DND-41 (cell line): ENCODE results near the gene CHRNA9.

Experiments
- EZH2 ChIP-seq: IDR thresholded peaks from 3 replicates; pipeline ENCODE4 v1.6.1; 2012; ENCODE audit warnings: borderline replicate concordance, low read depth, mild to moderate bottlenecking, moderate library complexity, low read length, inconsistent platforms; ENCODE audit not compliant: severe bottlenecking
- TF ChIP-seq, protein P1 (sequence below): IDR thresholded peaks from 2 replicates; pipeline ENCODE4 v1.5.1; 2012; ENCODE audit warnings: borderline replicate concordance, low read length, moderate library complexity, mild to moderate bottlenecking; ENCODE audit not compliant: poor library complexity, severe bottlenecking; ENCODE audit errors: extremely low read depth

DNA sequence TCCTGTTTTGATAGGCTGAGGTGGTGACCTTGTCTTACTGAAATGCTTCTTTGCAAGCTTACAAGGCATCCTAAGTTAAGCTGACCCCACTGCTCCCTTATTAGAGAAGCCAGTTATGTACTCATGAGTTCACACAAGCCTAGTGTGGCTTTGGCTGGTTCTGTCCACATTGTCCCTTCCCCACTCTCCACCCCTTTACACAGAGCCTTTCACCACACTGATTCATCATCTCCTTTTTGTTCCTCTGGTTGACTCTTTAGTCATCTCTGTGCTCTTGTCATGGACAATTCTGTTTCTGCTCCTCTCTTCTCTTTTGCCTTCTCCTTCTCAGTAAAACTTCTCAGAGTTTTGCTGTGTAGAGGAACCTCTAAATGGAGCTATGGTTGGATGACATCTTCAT lies 4.9 kb downstream of the CHRNA9 start:
- TF ChIP-seq, protein P1, sequence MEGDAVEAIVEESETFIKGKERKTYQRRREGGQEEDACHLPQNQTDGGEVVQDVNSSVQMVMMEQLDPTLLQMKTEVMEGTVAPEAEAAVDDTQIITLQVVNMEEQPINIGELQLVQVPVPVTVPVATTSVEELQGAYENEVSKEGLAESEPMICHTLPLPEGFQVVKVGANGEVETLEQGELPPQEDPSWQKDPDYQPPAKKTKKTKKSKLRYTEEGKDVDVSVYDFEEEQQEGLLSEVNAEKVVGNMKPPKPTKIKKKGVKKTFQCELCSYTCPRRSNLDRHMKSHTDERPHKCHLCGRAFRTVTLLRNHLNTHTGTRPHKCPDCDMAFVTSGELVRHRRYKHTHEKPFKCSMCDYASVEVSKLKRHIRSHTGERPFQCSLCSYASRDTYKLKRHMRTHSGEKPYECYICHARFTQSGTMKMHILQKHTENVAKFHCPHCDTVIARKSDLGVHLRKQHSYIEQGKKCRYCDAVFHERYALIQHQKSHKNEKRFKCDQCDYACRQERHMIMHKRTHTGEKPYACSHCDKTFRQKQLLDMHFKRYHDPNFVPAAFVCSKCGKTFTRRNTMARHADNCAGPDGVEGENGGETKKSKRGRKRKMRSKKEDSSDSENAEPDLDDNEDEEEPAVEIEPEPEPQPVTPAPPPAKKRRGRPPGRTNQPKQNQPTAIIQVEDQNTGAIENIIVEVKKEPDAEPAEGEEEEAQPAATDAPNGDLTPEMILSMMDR: no peak
- no peak for TF ChIP-seq EZH2
